HEK293 (cell line): ENCODE data around the gene PLD4.
"Not testable (repeated sequence)": the region's sequence is repeated elsewhere in the genome, so short reads cannot be mapped to it uniquely, and the experiment has no call there.

Experiments
- CTCF ChIA-PET: fragments of 350-600 bp; formaldehyde crosslinking; extraction: SDS; loops from one replicate; lab custom pipeline; 2021; ENCODE audit warnings: antibody characterized with exemption; lab: Yijun Ruan, JAX
- POLR2A ChIA-PET: fragments of 300-600 bp; formaldehyde crosslinking; extraction: SDS; loops from one replicate; lab custom pipeline; 2020; ENCODE audit warnings: antibody characterized with exemption, inconsistent platforms; lab: Yijun Ruan, JAX
- H3K27ac ChIP-seq: fragments of 200-500 bp; sonication (Bioruptor generic); 2 replicates; pipeline ENCODE4 v1.5.1; 2014; ENCODE audit warnings: low read depth, low read length, control low read depth, inconsistent platforms; ENCODE audit errors: extremely low read depth
- H3K36me3 ChIP-seq, 2 experiments: fragments of 200-500 bp in 1 of 2; sonication (Bioruptor generic) in 1 of 2; 1 replicate in 1 of 2; 2 replicates in 1 of 2; pipeline ENCODE4 v1.5.1; 2014 to 2017; ENCODE audit warnings: inconsistent platforms in 2 of 2, low read length in 2 of 2; ENCODE audit not compliant: control insufficient read depth in 2 of 2, insufficient read depth in 1 of 2
- H3K4me1 ChIP-seq: fragments of 200-500 bp; sonication (Bioruptor generic); 2 replicates; pipeline ENCODE4 v1.5.1; 2014; ENCODE audit warnings: mild to moderate bottlenecking, low read length, inconsistent platforms; ENCODE audit not compliant: control insufficient read depth, insufficient read depth
- H3K4me3 ChIP-seq: 2 replicates; pipeline ENCODE4 v1.5.1; 2011; ENCODE audit warnings: low read depth, mild to moderate bottlenecking, control low read depth, low read length, moderate library complexity
- H3K9me3 ChIP-seq: fragments of 200-500 bp; sonication (Bioruptor generic); 2 replicates; pipeline ENCODE4 v1.5.1; 2014; ENCODE audit warnings: low read depth, low read length, inconsistent platforms; ENCODE audit not compliant: control insufficient read depth, insufficient read depth
- IKZF3 ChIP-seq: fragments of 450-650 bp; IDR thresholded peaks from 2 replicates; pipeline ENCODE4 v1.5.0; 2018; ENCODE audit warnings: missing biosample characterization, mild to moderate bottlenecking, missing genetic modification characterization, moderate library complexity
- KLF17 ChIP-seq: fragments of 450-650 bp; formaldehyde crosslinking; IDR thresholded peaks from 2 replicates; pipeline ENCODE4 v1.5.1; 2016; ENCODE audit warnings: missing biosample characterization, missing genetic modification characterization
- PRDM2 ChIP-seq: fragments of 450-650 bp; formaldehyde crosslinking; IDR thresholded peaks from 2 replicates; pipeline ENCODE4 v1.5.1; 2016; ENCODE audit warnings: missing biosample characterization, missing genetic modification characterization, borderline replicate concordance
- SCRT2 ChIP-seq: fragments of 450-650 bp; formaldehyde crosslinking; IDR thresholded peaks from 2 replicates; pipeline ENCODE4 v1.5.1; 2016; ENCODE audit warnings: missing biosample characterization, missing genetic modification characterization
- SETDB1 ChIP-seq: IDR thresholded peaks from one replicate; pipeline ENCODE4 v1.6.1; 2017; ENCODE audit warnings: mild to moderate bottlenecking, low read length, moderate library complexity, mixed read lengths; ENCODE audit not compliant: insufficient read length
- ZNF157 ChIP-seq: fragments of 450-650 bp; formaldehyde crosslinking; IDR thresholded peaks from 2 replicates; pipeline ENCODE4 v1.5.1; 2016; ENCODE audit warnings: missing biosample characterization, missing genetic modification characterization
- ZNF175 ChIP-seq: fragments of 450-650 bp; formaldehyde crosslinking; IDR thresholded peaks from 2 replicates; pipeline ENCODE4 v1.5.1; 2016; ENCODE audit warnings: missing biosample characterization, missing genetic modification characterization
- ZNF350 ChIP-seq: fragments of 450-650 bp; formaldehyde crosslinking; IDR thresholded peaks from 2 replicates; pipeline ENCODE4 v1.5.0; 2017; ENCODE audit warnings: missing biosample characterization, mild to moderate bottlenecking, missing genetic modification characterization
- ZNF513 ChIP-seq: fragments of 450-650 bp; IDR thresholded peaks from 2 replicates; pipeline ENCODE4 v1.5.1; 2018; ENCODE audit warnings: missing biosample characterization, missing genetic modification characterization
- ZNF560 ChIP-seq: fragments of 450-650 bp; formaldehyde crosslinking; IDR thresholded peaks from 2 replicates; pipeline ENCODE4 v1.5.1; 2017; ENCODE audit warnings: missing biosample characterization, missing genetic modification characterization, borderline replicate concordance
- ZNF623 ChIP-seq: fragments of 450-650 bp; formaldehyde crosslinking; IDR thresholded peaks from 2 replicates; pipeline ENCODE4 v1.5.1; 2016; ENCODE audit warnings: missing biosample characterization, missing genetic modification characterization
- ZNF792 ChIP-seq: fragments of 450-650 bp; formaldehyde crosslinking; IDR thresholded peaks from 2 replicates; pipeline ENCODE4 v1.5.1; 2016; ENCODE audit warnings: missing biosample characterization, missing genetic modification characterization

Gene PLD4

GRCh38 chr14:104917993-104918392, 6.7 kb upstream of the PLD4 start:
- Histone ChIP-seq H3K9me3 (no peaks in the 10 kb centered on the region), H3K27ac (no peak overlapping the region), H3K4me3 (no peak overlapping the region), H3K4me1 (no peaks in the 10 kb centered on the region), H3K36me3 (no peaks in the 10 kb centered on the region)
- CTCF ChIA-PET = interaction anchor here (1.5 kb wide), 1 partner anchor 21 kb away, joined by 4 read pairs; no protein-coding TSS in a partner anchor
- TF ChIP-seq ZNF792 (tag by site-specific recombination) (no peak), ZNF623 (tag by site-specific recombination) (no peak), IKZF3 (tag by site-specific recombination) (no peak), SCRT2 (tag by site-specific recombination) (no peak), ZNF175 (tag by site-specific recombination) (no peak), ZNF350 (no peak), ZNF513 (no peak), ZNF560 (tag by site-specific recombination) (no peak), ZNF157 (no peak)
- POLR2A ChIA-PET = interaction anchor here (0.6 kb wide), 1 partner anchor 67 kb away, joined by 6 read pairs; no protein-coding TSS in a partner anchor

- peak; percentile 58 for TF ChIP-seq SETDB1
- H3K27ac ChIP-seq, H3K4me3 ChIP-seq, H3K4me1 ChIP-seq, POLR2A ChIA-PET, H3K36me3 ChIP-seq, H3K9me3 ChIP-seq: not testable (repeated sequence)
- CTCF ChIA-PET = interaction anchor here (1.5 kb wide), 1 partner anchor 23 kb away, joined by 4 read pairs; no protein-coding TSS in a partner anchor
Observed at GRCh38 chr14:104919152-104919992, 5.3 kb upstream of the PLD4 start.

GRCh38 chr14:104919993-104920315, 4.7 kb upstream of the PLD4 start:
- POLR2A ChIA-PET = no interaction called here
- no peaks in the 10 kb centered on the region for H3K36me3 ChIP-seq
- no peaks in the 10 kb centered on the region for H3K4me1 ChIP-seq
- TF ChIP-seq KLF17 (tag by site-specific recombination) (no peak), PRDM2 (tag by site-specific recombination) (no peak)
- TF ChIP-seq, all 188 proteins: peak for 0
- Histone ChIP-seq H3K27ac (no peak overlapping the region), H3K4me3 (no peak overlapping the region), H3K9me3 (no peaks in the 10 kb centered on the region)
- CTCF ChIA-PET = interaction anchor here (0.7 kb wide), 1 partner anchor 56 kb away, joined by 3 read pairs; no protein-coding TSS in a partner anchor
